Measurements from ENCODE around the gene CAPN2. TPM values are rescaled to one million over a fixed set of nuclear protein-coding genes. Genes with fewer than 3 reads are reported as not detected.

Gene CAPN2
- total and polyA plus RNA-seq, 2 experiments from 2014 or later: 8.4 to 17.8 TPM

DNA sequence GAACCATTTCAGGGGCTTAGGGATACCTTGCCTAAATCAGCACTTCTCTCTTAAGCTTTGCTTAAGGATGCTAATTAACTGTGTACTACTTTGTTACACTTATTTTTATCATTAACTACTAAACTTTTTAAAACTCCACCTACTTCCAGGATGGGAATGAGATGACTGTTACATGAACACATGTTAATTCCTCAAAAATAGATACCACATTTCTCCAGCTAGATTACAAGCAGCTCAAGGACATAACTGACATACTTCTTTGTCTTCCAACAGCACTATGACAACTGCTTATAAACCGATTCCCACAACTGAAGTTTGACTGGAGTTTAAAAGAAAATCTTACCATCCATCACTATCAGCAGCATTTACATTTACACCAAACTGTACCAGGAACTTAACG is 79.7 kb downstream of the CAPN2 start:
- H3K79me2 ChIP-seq (replicated peaks; ENCODE audit: insufficient read depth): 0 out of 2 replicates have a peak, but pooled peaks cover 3% of the 10 kb centered on the region
- H4K20me1 ChIP-seq (replicated peaks; ENCODE audit: insufficient read depth): 0 out of 2 replicates have a peak, but pooled peaks cover 10% of the 10 kb centered on the region
- H3K27me3 ChIP-seq (ENCODE audit: insufficient read depth): no peaks in the 10 kb centered on the region
- H3K27ac ChIP-seq (ENCODE audit: low read depth): no peak overlapping the region
- H3F3A ChIP-seq (replicated peaks; ENCODE audit: low read depth): no peaks in the 10 kb centered on the region
- no peaks in the 10 kb centered on the region for H3K4me1 ChIP-seq (ENCODE audit: insufficient read depth)
- no peaks in the 10 kb centered on the region for H3K9me2 ChIP-seq (ENCODE audit: insufficient read depth)
- Mint-ChIP-seq H3K9me3 (no peaks in the 10 kb centered on the region), H3K4me3 (no peak overlapping the region), H3K27me3 (ENCODE audit: insufficient read depth, low read depth, poor library complexity) (peaks cover 2% of the 10 kb centered on the region), H3K36me3 (ENCODE audit: low read depth) (peaks cover 45% of the 10 kb centered on the region), H3K27ac (no peak overlapping the region), H3K4me1 (no peaks in the 10 kb centered on the region)
- H3K4me3 ChIP-seq: no peak overlapping the region
- ATAC-seq (no peak), DNase-seq (ENCODE audit: low spot score) (no peak)
- TF ChIP-seq POLR2AphosphoS5 (IDR thresholded peaks at IDR 0.05; ENCODE audit: low read depth): no peak
- TF ChIP-seq, protein P1, sequence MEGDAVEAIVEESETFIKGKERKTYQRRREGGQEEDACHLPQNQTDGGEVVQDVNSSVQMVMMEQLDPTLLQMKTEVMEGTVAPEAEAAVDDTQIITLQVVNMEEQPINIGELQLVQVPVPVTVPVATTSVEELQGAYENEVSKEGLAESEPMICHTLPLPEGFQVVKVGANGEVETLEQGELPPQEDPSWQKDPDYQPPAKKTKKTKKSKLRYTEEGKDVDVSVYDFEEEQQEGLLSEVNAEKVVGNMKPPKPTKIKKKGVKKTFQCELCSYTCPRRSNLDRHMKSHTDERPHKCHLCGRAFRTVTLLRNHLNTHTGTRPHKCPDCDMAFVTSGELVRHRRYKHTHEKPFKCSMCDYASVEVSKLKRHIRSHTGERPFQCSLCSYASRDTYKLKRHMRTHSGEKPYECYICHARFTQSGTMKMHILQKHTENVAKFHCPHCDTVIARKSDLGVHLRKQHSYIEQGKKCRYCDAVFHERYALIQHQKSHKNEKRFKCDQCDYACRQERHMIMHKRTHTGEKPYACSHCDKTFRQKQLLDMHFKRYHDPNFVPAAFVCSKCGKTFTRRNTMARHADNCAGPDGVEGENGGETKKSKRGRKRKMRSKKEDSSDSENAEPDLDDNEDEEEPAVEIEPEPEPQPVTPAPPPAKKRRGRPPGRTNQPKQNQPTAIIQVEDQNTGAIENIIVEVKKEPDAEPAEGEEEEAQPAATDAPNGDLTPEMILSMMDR (conservative IDR thresholded peaks at IDR 0.05; ENCODE audit: low read depth in 2 of 2): no peak
- no peak for TF ChIP-seq JUNB (IDR thresholded peaks at IDR 0.05; ENCODE audit: unreplicated experiment)
- no peak for TF ChIP-seq NANOG (IDR thresholded peaks at IDR 0.05; ENCODE audit: borderline replicate concordance)
- no peak for TF ChIP-seq EZH2phosphoT487 (IDR thresholded peaks at IDR 0.05; ENCODE audit: unreplicated experiment)
- TF ChIP-seq, protein P2, sequence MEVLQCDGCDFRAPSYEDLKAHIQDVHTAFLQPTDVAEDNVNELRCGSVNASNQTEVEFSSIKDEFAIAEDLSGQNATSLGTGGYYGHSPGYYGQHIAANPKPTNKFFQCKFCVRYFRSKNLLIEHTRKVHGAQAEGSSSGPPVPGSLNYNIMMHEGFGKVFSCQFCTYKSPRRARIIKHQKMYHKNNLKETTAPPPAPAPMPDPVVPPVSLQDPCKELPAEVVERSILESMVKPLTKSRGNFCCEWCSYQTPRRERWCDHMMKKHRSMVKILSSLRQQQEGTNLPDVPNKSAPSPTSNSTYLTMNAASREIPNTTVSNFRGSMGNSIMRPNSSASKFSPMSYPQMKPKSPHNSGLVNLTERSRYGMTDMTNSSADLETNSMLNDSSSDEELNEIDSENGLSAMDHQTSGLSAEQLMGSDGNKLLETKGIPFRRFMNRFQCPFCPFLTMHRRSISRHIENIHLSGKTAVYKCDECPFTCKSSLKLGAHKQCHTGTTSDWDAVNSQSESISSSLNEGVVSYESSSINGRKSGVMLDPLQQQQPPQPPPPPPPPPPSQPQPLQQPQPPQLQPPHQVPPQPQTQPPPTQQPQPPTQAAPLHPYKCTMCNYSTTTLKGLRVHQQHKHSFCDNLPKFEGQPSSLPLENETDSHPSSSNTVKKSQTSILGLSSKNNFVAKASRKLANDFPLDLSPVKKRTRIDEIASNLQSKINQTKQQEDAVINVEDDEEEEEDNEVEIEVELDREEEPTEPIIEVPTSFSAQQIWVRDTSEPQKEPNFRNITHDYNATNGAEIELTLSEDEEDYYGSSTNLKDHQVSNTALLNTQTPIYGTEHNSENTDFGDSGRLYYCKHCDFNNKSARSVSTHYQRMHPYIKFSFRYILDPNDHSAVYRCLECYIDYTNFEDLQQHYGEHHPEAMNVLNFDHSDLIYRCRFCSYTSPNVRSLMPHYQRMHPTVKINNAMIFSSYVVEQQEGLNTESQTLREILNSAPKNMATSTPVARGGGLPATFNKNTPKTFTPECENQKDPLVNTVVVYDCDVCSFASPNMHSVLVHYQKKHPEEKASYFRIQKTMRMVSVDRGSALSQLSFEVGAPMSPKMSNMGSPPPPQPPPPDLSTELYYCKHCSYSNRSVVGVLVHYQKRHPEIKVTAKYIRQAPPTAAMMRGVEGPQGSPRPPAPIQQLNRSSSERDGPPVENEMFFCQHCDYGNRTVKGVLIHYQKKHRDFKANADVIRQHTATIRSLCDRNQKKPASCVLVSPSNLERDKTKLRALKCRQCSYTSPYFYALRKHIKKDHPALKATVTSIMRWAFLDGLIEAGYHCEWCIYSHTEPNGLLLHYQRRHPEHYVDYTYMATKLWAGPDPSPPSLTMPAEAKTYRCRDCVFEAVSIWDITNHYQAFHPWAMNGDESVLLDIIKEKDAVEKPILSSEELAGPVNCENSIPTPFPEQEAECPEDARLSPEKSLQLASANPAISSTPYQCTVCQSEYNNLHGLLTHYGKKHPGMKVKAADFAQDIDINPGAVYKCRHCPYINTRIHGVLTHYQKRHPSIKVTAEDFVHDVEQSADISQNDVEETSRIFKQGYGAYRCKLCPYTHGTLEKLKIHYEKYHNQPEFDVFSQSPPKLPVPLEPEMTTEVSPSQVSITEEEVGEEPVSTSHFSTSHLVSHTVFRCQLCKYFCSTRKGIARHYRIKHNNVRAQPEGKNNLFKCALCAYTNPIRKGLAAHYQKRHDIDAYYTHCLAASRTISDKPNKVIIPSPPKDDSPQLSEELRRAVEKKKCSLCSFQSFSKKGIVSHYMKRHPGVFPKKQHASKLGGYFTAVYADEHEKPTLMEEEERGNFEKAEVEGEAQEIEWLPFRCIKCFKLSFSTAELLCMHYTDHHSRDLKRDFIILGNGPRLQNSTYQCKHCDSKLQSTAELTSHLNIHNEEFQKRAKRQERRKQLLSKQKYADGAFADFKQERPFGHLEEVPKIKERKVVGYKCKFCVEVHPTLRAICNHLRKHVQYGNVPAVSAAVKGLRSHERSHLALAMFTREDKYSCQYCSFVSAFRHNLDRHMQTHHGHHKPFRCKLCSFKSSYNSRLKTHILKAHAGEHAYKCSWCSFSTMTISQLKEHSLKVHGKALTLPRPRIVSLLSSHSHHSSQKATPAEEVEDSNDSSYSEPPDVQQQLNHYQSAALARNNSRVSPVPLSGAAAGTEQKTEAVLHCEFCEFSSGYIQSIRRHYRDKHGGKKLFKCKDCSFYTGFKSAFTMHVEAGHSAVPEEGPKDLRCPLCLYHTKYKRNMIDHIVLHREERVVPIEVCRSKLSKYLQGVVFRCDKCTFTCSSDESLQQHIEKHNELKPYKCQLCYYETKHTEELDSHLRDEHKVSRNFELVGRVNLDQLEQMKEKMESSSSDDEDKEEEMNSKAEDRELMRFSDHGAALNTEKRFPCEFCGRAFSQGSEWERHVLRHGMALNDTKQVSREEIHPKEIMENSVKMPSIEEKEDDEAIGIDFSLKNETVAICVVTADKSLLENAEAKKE (CRISPR knock-in tag; IDR thresholded peaks at IDR 0.05): no peak
- H3K36me3 ChIP-seq (ENCODE audit: insufficient read depth): peaks cover 4% of the 10 kb centered on the region; the same call in 1 of the 2 replicates
- H3K4me2 ChIP-seq: no peak overlapping the region
- no peak overlapping the region for H2AFZ ChIP-seq
